K562 (cell line): ENCODE data around the gene TLCD1. TPM values are rescaled to one million over a fixed set of nuclear protein-coding genes. Genes with fewer than 3 reads are reported as not detected.

Experiments
- ARID4B ChIP-seq: sonication (generic); formaldehyde crosslinking; IDR thresholded peaks from 2 replicates; pipeline ENCODE4 v1.8.0; 2022; ENCODE audit warnings: mild to moderate bottlenecking, missing genetic modification reagents
- ARNT ChIP-seq, 2 experiments: fragments of 450-650 bp; IDR thresholded peaks; 2 replicates each; pipeline ENCODE4 v1.6.1; 2016; ENCODE audit warnings: mild to moderate bottlenecking in 1 of 2
- DPF2 ChIP-seq: fragments of 450-650 bp; IDR thresholded peaks from 2 replicates; pipeline ENCODE4 v1.6.1; 2016
- EHMT2 ChIP-seq: fragments of 450-650 bp; IDR thresholded peaks from 2 replicates; pipeline ENCODE4 v1.6.1; 2018; ENCODE audit warnings: antibody characterized with exemption
- GABPB2 ChIP-seq: fragments of 250-450 bp; sonication (Bioruptor Pico); conservative IDR thresholded peaks from 2 replicates; pipeline ENCODE4 v1.5.1; 2021; ENCODE audit warnings: mild to moderate bottlenecking
- KLF10 ChIP-seq: fragments of 250-450 bp; sonication (Bioruptor Pico); IDR thresholded peaks from 2 replicates; pipeline ENCODE4 v1.6.1; 2021; ENCODE audit warnings: matching md5 sums
- MBD1 ChIP-seq: fragments of 250-450 bp; sonication (Bioruptor Pico); IDR thresholded peaks from 2 replicates; pipeline ENCODE4 v1.8.0; 2022; ENCODE audit warnings: inconsistent platforms
- PHF8 ChIP-seq: fragments of 200-600 bp; sonication (generic); IDR thresholded peaks from 2 replicates; pipeline ENCODE4 v1.6.1; 2012; ENCODE audit warnings: mixed run types, mild to moderate bottlenecking, inconsistent platforms, low read length, moderate library complexity, borderline replicate concordance
- PHTF2 ChIP-seq: fragments of 250-450 bp; sonication (Bioruptor Pico); IDR thresholded peaks from 2 replicates; pipeline ENCODE4 v1.5.0; 2021; ENCODE audit warnings: mild to moderate bottlenecking
- POLR2A ChIP-seq: fragments of 450-650 bp; conservative IDR thresholded peaks from 2 replicates; pipeline ENCODE4 v1.6.1; 2016
- SMARCA4 ChIP-seq: fragments of 450-650 bp; IDR thresholded peaks from 2 replicates; pipeline ENCODE4 v1.6.1; 2016
- SNRNP70 ChIP-seq: fragments of 200-400 bp; formaldehyde crosslinking; optimal IDR thresholded peaks from 2 replicates; pipeline ENCODE3; 2017; ENCODE audit warnings: low read depth, low read length
- STAT5B ChIP-seq: fragments of 250-450 bp; sonication (Bioruptor Pico); IDR thresholded peaks from 2 replicates; pipeline ENCODE4 v1.8.0; 2021; ENCODE audit warnings: mild to moderate bottlenecking, inconsistent platforms
- SUPT5H ChIP-seq: fragments of 450-650 bp; IDR thresholded peaks from 2 replicates; pipeline ENCODE4 v1.6.1; 2016
- TARDBP ChIP-seq: fragments of 450-650 bp; IDR thresholded peaks from 2 replicates; pipeline ENCODE4 v1.6.1; 2016
- ZNF12 ChIP-seq: sonication (generic); formaldehyde crosslinking; IDR thresholded peaks from 2 replicates; pipeline ENCODE4 v1.4.0; 2020; ENCODE audit warnings: mild to moderate bottlenecking, missing genetic modification reagents
- ZNF551 ChIP-seq: fragments of 250-450 bp; sonication (Bioruptor Pico); IDR thresholded peaks from 2 replicates; pipeline ENCODE4 v1.5.0; 2021; ENCODE audit warnings: mild to moderate bottlenecking, moderate library complexity
- ZNF778 ChIP-seq: fragments of 450-650 bp; formaldehyde crosslinking; IDR thresholded peaks from 2 replicates; pipeline ENCODE4 v1.4.0; 2020; ENCODE audit warnings: mild to moderate bottlenecking, moderate library complexity
- polyA plus RNA-seq, 8 experiments: library from polyadenylated mRNA; depleted of rRNA in 4 of 8; stranded (reverse) in 5 of 8; unstranded in 3 of 8; fragments of >200 nt; fragmentation: Nextera tagmentation in 2 of 8; fragmentation: Illumina TruSeq in 1 of 8; extraction: Ambion mirVana in 2 of 8; extraction: Trizol in 1 of 8; gene quantifications; 2 replicates each; pipeline versions ENCODE4 v1.2.1 to v1.2.3, GENCODE V29; 2011 to 2014; ENCODE audit warnings: inconsistent platforms in 1 of 8, missing spikeins in 1 of 8
- total RNA-seq, 7 experiments: library from RNA; depleted of rRNA in 6 of 7; stranded (reverse); fragments of >200 nt in 6 of 7; fragmentation: Illumina TruSeq in 2 of 7; extraction: Trizol in 2 of 7; gene quantifications; 2 replicates each; pipeline versions ENCODE4 v1.2.1 to v1.2.3, GENCODE V29; 2011 to 2021; ENCODE audit warnings: low replicate concordance in 1 of 7
- TF ChIP-seq, protein P1 (sequence below): fragments of 450-650 bp; IDR thresholded peaks from 2 replicates; pipeline ENCODE4 v1.6.1; 2016
- TF ChIP-seq, protein P2 (sequence below): fragments of 250-450 bp; sonication (Bioruptor Pico); IDR thresholded peaks from 2 replicates; pipeline ENCODE4 v1.4.0; 2020
- TF ChIP-seq, protein P3 (sequence below): fragments of 250-450 bp; sonication (Bioruptor Pico); IDR thresholded peaks from 2 replicates; pipeline ENCODE4 v1.5.0; 2020; ENCODE audit warnings: mild to moderate bottlenecking

The TLCD1 gene
- total and polyA plus RNA-seq, 9 of the 15 experiments (the other 6 are each of a cell fraction or from before 2014, with no cell fraction given), result 6.8 to 37.7 (median 21.7) TPM

- TF ChIP-seq ZNF778 (CRISPR knock-in tag), result no peak
- no peak for TF ChIP-seq PHTF2 (CRISPR knock-in tag)
- peak; percentile 73; the same call in 1 of the 2 replicates for TF ChIP-seq DPF2
- TF ChIP-seq SNRNP70, result no peak
- peak; percentile 74 for TF ChIP-seq SMARCA4
- TF ChIP-seq KLF10 (CRISPR knock-in tag), result no peak
- no peak for TF ChIP-seq GABPB2
- TF ChIP-seq ARID4B, result peak; percentile 72
- TF ChIP-seq, protein P1, sequence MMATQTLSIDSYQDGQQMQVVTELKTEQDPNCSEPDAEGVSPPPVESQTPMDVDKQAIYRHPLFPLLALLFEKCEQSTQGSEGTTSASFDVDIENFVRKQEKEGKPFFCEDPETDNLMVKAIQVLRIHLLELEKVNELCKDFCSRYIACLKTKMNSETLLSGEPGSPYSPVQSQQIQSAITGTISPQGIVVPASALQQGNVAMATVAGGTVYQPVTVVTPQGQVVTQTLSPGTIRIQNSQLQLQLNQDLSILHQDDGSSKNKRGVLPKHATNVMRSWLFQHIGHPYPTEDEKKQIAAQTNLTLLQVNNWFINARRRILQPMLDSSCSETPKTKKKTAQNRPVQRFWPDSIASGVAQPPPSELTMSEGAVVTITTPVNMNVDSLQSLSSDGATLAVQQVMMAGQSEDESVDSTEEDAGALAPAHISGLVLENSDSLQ, result no peak; the same call in 1 of the 2 replicates
- TF ChIP-seq, protein P2, sequence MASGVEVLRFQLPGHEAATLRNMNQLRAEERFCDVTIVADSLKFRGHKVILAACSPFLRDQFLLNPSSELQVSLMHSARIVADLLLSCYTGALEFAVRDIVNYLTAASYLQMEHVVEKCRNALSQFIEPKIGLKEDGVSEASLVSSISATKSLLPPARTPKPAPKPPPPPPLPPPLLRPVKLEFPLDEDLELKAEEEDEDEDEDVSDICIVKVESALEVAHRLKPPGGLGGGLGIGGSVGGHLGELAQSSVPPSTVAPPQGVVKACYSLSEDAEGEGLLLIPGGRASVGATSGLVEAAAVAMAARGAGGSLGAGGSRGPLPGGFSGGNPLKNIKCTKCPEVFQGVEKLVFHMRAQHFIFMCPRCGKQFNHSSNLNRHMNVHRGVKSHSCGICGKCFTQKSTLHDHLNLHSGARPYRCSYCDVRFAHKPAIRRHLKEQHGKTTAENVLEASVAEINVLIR (CRISPR knock-in tag), result no peak
- peak; percentile 50; the same call in 1 of the 2 replicates for TF ChIP-seq POLR2A
- TF ChIP-seq, protein P3, sequence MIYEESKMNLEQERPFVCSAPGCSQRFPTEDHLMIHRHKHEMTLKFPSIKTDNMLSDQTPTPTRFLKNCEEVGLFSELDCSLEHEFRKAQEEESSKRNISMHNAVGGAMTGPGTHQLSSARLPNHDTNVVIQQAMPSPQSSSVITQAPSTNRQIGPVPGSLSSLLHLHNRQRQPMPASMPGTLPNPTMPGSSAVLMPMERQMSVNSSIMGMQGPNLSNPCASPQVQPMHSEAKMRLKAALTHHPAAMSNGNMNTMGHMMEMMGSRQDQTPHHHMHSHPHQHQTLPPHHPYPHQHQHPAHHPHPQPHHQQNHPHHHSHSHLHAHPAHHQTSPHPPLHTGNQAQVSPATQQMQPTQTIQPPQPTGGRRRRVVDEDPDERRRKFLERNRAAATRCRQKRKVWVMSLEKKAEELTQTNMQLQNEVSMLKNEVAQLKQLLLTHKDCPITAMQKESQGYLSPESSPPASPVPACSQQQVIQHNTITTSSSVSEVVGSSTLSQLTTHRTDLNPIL (CRISPR knock-in tag), result no peak
- TF ChIP-seq ZNF12 (CRISPR knock-in tag), result no peak
- TF ChIP-seq STAT5B (CRISPR knock-in tag), result no peak
- no peak for TF ChIP-seq ZNF551 (CRISPR knock-in tag)
- no peak for TF ChIP-seq MBD1
- TF ChIP-seq ARNT (IDR thresholded peaks at IDR 0.05), result no peak
- TF ChIP-seq EHMT2, result no peak
- TF ChIP-seq TARDBP, result no peak; the same call in none of the 2 replicates
- TF ChIP-seq PHF8, result no peak
- 0 out of 2 replicates have a peak, but pooled peaks have one; percentile 49 for TF ChIP-seq SUPT5H
Observed at GRCh38 chr17:28743243-28744103, 17.4 kb upstream of the TLCD1 start, which contains the start of gene TRAF4 (continued).
